ENCODE measurements around the gene SWSAP1.
"Not testable (repeated sequence)": the region's sequence is repeated elsewhere in the genome, so short reads cannot be mapped to it uniquely, and the experiment has no call there.

The SWSAP1 gene

DNA sequence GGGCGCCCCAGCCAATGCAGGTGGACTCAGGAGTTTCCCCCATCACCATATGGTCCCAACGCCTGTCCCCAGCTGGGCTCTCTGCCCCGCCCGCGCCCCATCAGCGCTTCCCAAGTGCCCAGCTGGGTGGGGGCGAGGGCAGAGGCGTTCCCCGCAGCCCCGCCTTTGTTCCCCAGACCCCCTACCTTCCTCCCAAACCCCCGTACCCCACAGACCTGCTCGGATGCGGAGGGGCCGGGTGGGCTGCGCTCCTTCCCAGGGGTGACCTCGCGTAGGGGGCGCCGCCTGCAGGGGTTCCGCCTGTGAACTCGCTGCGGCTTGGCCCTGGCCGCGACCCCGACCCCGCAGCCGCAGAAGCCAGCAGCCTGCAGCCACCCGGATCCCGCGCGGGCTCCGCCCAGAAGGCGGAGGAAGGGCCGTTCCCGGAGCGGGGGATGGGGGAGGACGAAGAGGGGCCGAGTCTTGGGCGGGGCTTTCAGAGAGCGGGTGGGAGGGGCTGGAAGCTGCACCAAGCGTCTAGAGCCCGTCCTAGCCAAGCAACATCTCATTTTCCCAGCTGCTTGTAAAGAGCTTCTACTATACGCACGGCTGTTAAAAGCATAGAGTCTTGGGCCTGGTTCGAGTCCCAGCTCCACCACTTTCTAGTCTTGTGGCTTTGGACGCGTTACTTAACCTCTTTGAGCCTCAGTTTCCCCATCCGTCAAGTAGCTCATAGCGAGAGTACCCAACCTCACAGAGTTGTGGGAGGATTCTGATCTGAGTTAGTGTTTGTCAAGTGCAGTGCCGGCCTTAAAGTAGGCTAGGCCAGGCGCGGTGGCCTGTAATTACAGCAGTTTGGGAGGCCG lies 35.0 kb upstream of the SWSAP1 start, which contains the start of gene RAB3D:
RAB3D (minus strand) TSS at position 404 of the 845 bp plus-strand sequence. CDS start 2,258 bp downstream, outside the sequence.
- Histone ChIP-seq H3K9ac (ENCODE audit: low read depth, low read length) (no peak within 1 kb of the TSS), H3K4me1 (ENCODE audit: control insufficient read depth, insufficient read depth, low read length) (no peaks in the 10 kb centered on the region)

DNA sequence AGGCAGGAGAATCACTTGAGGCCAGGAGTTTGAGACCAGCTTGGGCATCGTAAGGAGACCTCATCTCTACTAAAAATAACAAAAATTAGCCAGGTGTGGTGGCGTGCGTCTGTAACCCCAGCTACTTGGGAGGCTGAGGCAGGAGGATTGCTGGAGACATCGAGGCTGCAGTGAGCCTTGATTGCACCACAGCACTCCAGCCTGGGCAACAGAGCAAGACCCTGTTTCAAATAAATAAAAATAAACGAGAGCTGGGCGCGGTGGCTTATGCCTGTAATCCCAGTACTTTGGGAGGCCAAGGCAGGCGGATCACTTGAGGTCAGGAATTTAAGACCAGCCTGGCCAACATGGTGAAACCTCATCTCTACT lies 34.4 kb upstream of the SWSAP1 start:
- not testable (repeated sequence) for H3K4me1 ChIP-seq (ENCODE audit: control insufficient read depth, insufficient read depth, low read length); H3K27me3 ChIP-seq (ENCODE audit: control insufficient read depth, insufficient read depth, low read length); H3K4me3 ChIP-seq (ENCODE audit: low read depth, low read length); H3K9me3 ChIP-seq (ENCODE audit: control insufficient read depth, insufficient read depth, low read length); H3K36me3 ChIP-seq (ENCODE audit: control insufficient read depth, insufficient read depth, low read length); H3K9ac ChIP-seq (ENCODE audit: low read depth, low read length)

More for the DNA sequence above, 35.0 kb upstream of the SWSAP1 start, which contains the start of gene RAB3D:
- Histone ChIP-seq H3K36me3 (ENCODE audit: control insufficient read depth, insufficient read depth, low read length) (peaks cover 10% of the 10 kb centered on the region), H3K9me3 (ENCODE audit: control insufficient read depth, insufficient read depth, low read length) (no peaks in the 10 kb centered on the region), H3K27me3 (ENCODE audit: control insufficient read depth, insufficient read depth, low read length) (no peaks in the 10 kb centered on the region), H3K4me3 (ENCODE audit: low read depth, low read length) (peak within 1 kb of the TSS; percentile 64)

DNA sequence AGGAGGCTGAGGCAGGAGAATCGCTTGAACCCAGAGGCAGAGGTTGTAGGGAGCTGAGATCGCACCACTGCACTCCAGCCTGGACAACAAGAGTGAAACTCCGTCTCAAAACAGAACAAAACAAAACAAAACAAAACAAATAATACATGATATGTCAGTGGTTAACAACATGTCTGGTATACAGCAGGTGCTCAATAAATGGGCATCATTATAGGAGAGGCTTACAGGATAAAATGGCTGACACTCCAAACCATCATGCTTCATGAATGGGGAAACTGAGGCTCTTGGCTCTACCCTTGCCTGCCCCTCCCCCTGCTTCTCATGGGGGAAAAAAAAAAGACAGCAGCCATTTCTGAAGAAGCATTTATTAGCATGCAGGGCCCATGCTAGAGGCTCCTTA lies 32.0 kb upstream of the SWSAP1 start:
- no peak overlapping the region for H3K4me3 ChIP-seq (ENCODE audit: low read depth, low read length)
- no peaks in the 10 kb centered on the region for H3K36me3 ChIP-seq (ENCODE audit: control insufficient read depth, insufficient read depth, low read length)
- H3K9me3 ChIP-seq (ENCODE audit: control insufficient read depth, insufficient read depth, low read length) = no peaks in the 10 kb centered on the region
- H3K9ac ChIP-seq (ENCODE audit: low read depth, low read length) = no peak overlapping the region
- no peaks in the 10 kb centered on the region for H3K4me1 ChIP-seq (ENCODE audit: control insufficient read depth, insufficient read depth, low read length)
- no peaks in the 10 kb centered on the region for H3K27me3 ChIP-seq (ENCODE audit: control insufficient read depth, insufficient read depth, low read length)

DNA sequence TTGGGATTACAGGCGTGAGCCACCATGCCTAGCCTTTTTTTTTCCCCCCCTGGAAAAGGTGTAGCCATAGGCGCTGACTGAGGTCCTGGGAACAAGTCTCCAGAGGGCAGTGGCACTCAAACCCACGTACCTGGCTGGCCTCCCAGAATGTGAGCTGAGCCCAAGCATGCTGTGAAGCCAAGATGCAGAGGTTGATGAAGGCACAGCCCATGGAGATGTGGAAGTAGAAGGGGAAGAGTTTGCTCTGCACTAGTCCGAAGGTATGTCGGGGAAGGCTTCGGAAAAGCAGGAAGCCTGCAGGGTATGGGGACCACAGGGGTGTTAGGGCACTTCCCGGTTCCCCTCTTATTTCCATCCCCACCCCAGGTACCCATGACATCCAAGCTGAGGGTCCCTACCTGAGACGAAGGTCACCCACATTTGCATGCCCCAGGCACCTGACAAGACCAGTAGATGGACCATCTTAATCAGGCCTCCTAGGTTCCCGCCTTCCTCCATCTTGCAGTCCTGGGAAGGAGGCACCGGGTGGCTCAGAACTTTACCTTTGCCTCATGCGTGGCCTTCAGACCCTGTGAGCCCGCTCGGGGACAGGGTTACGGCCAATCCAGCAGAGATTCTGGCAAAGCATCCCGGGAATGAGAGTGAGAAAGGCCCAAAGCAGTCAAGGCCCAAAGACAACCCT lies 29.2 kb upstream of the SWSAP1 start:
- Histone ChIP-seq H3K36me3 (ENCODE audit: control insufficient read depth, insufficient read depth, low read length) (no peaks in the 10 kb centered on the region), H3K9me3 (ENCODE audit: control insufficient read depth, insufficient read depth, low read length) (no peaks in the 10 kb centered on the region)

DNA sequence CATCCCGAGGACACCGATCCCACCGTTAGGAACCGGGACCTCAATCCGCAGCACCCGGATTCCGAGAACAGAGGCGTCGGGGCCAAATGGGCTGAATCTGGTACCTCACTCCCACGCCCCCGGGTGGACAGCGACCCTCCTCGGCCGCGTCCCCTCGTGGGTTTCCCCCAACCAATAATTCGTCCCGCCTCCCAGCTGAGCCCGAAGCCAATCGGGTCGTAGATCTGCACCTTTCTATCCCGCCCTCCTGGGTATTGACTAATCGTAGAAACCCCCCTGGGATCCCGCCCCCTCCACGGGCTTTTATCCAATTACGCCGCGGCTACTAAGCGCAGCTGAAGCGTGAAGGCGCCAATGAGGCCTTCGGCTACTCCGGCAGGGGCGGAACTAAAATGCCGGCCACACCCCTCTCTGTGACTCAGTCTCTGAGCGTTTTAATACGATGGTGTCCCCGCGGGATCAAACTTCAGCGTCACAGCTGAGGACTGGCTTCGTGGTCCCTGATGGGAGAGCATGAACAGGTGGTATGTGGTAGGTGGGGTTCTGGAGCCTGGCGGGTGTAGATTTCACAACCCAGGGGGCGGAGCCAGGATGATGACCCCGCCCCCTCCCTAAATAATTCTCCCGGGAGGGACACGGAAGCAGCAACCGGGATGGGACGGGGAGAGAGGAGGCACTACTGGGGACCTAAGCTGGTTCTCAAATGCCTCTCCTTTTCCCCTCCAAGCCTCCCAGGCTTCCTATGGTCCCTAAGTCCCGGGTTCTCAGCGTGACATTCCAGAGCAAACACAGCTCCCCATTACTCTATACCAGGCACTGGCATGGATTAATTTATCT lies 28.1 kb upstream of the SWSAP1 start, which contains the start of the genes CCDC159 and TMEM205:
CCDC159 (plus strand) TSS at position 416 of the 837 bp plus-strand sequence; CDS start at position 504, 88 bp downstream.
TMEM205 (minus strand) TSS at position 165 of the 837 bp plus-strand sequence. CDS start 649 bp downstream, outside the sequence.
- H3K9me3 ChIP-seq (ENCODE audit: control insufficient read depth, insufficient read depth, low read length) = no peaks in the 10 kb centered on the region
- no peaks in the 10 kb centered on the region for H3K36me3 ChIP-seq (ENCODE audit: control insufficient read depth, insufficient read depth, low read length)
- H3K27me3 ChIP-seq (ENCODE audit: control insufficient read depth, insufficient read depth, low read length) = no peaks in the 10 kb centered on the region
- H3K4me3 ChIP-seq (ENCODE audit: low read depth, low read length) = peak within 1 kb of the TSS; percentile 78
- no peaks in the 10 kb centered on the region for H3K4me1 ChIP-seq (ENCODE audit: control insufficient read depth, insufficient read depth, low read length)
- peak within 1 kb of the TSS; percentile 14 for H3K9ac ChIP-seq (ENCODE audit: low read depth, low read length)

More for the DNA sequence above, 29.2 kb upstream of the SWSAP1 start:
- Histone ChIP-seq H3K4me3 (ENCODE audit: low read depth, low read length) (peak overlapping the region; percentile 78), H3K27me3 (ENCODE audit: control insufficient read depth, insufficient read depth, low read length) (no peaks in the 10 kb centered on the region), H3K9ac (ENCODE audit: low read depth, low read length) (peak overlapping the region; percentile 12), H3K4me1 (ENCODE audit: control insufficient read depth, insufficient read depth, low read length) (no peaks in the 10 kb centered on the region)

DNA sequence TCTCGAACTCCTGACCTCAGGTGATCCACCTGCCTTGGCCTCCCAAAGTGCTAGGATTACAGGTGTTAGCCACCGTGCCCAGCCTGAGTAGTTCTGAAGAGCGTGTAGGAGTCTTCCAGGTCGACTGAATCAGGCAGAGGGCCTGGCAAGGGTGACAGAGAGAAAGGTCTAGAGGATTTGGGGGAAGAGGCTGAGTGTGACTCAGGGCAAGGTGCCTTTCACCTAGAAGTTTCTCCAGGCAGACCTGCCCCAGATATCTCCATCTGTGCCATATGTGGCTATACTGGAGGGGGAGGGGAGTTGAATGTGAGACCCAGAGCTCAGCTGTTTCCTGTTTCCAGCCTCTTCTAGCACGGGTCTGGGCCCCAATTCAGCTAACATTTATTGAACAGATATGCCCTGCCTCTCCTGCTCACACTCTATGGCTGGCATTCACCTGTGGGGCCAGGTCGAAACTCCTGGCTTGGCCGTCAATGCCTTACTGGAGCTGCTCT lies 26.9 kb upstream of the SWSAP1 start:
- Histone ChIP-seq H3K4me1 (ENCODE audit: control insufficient read depth, insufficient read depth, low read length) (no peaks in the 10 kb centered on the region), H3K36me3 (ENCODE audit: control insufficient read depth, insufficient read depth, low read length) (no peaks in the 10 kb centered on the region), H3K27me3 (ENCODE audit: control insufficient read depth, insufficient read depth, low read length) (no peaks in the 10 kb centered on the region), H3K4me3 (ENCODE audit: low read depth, low read length) (no peak overlapping the region), H3K9me3 (ENCODE audit: control insufficient read depth, insufficient read depth, low read length) (no peaks in the 10 kb centered on the region), H3K9ac (ENCODE audit: low read depth, low read length) (no peak overlapping the region)

DNA sequence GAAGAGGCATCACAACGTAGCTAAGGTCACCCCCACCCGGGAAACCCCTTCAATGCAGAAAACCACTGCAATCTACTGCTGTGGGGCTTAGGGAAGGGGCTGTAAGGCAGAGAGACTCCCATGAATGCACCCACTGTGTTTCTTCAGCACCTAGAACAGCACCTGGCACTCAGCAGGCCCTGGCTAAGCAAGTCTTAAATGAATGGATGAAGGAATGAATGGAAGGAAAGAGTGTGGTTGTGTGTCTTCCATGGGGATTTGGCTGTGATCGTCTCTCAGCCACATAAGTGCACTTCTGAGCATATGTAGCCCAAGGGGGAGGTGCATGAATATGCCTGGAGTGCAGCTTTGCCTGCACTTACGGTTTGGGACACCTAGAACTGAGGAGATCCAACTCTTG lies 25.3 kb upstream of the SWSAP1 start:
- Histone ChIP-seq H3K36me3 (ENCODE audit: control insufficient read depth, insufficient read depth, low read length) (no peaks in the 10 kb centered on the region), H3K4me1 (ENCODE audit: control insufficient read depth, insufficient read depth, low read length) (no peaks in the 10 kb centered on the region), H3K9me3 (ENCODE audit: control insufficient read depth, insufficient read depth, low read length) (no peaks in the 10 kb centered on the region), H3K9ac (ENCODE audit: low read depth, low read length) (no peak overlapping the region), H3K4me3 (ENCODE audit: low read depth, low read length) (no peak overlapping the region), H3K27me3 (ENCODE audit: control insufficient read depth, insufficient read depth, low read length) (no peaks in the 10 kb centered on the region)

DNA sequence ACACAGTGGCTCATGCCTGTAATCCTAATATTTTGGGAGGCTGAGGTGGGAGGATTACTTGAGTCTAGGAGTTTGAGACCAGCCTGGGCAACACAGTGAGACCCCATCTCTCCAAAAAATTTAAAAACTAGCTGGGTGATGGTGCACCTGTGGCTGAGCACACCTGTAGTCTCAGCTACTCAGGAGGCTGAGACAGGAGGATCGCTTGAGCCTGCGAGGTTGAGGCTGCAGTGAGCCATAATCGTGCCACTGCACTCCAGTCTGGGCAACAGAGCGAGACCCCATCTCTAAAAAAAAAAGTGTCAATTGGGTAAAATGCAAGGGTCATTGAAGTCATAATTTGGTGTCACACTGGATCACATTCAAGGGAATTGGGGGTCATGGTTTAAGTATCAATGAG lies 20.4 kb upstream of the SWSAP1 start:
- not testable (repeated sequence) for H3K9ac ChIP-seq (ENCODE audit: low read depth, low read length); H3K4me1 ChIP-seq (ENCODE audit: control insufficient read depth, insufficient read depth, low read length); H3K4me3 ChIP-seq (ENCODE audit: low read depth, low read length); H3K36me3 ChIP-seq (ENCODE audit: control insufficient read depth, insufficient read depth, low read length); H3K27me3 ChIP-seq (ENCODE audit: control insufficient read depth, insufficient read depth, low read length); H3K9me3 ChIP-seq (ENCODE audit: control insufficient read depth, insufficient read depth, low read length)

DNA sequence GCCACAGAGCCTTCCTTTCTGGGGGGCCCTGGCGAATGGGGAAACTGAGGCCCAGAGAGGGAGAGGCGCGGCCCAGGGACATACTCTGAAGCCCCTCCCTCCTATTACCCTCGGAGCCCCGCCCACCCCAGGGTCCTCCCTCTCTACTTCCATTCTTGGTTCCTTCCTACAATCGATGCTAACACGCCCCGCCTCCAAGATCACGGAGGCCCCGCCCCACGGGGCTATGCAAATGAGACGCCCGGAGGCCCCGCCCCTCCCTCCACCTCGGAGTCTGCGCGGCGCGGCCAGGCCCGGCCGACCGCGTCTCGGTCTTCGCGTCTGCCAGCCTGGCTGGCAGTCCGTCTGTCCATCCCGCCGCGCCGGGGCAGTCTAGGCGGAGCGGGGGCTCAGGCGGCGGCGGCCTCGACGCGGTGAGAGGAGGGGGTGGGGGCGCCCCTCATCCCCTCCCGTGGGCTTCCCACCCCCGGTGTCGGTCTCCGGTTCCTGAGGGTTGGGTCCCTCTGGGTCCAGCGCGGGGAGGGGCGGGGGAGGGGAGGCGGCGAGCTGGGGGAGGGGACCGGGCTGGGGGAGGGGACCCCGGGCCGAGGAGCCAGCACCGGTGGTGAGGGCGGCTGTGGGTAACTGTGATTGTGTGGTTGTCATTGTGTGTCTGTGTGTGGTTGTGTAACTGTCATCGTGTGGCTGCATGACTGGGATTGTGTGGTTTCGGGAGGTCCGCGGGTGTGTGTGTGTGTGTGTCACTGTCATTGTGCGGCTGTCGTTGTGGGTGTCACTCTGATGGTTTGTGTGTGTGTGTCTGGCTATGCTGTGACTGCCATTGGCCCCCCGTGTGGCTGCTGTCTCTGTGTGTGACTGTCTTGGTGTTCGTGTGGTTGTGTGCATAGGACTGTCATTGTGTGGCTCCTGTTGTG lies 19.0 kb upstream of the SWSAP1 start, which contains the start of gene PLPPR2:
PLPPR2 (plus strand) TSS at position 273 of the 914 bp plus-strand sequence. CDS start 2,242 bp downstream, outside the sequence.
- Histone ChIP-seq H3K9me3 (ENCODE audit: control insufficient read depth, insufficient read depth, low read length) (no peaks in the 10 kb centered on the region), H3K27me3 (ENCODE audit: control insufficient read depth, insufficient read depth, low read length) (peaks cover 6% of the 10 kb centered on the region), H3K36me3 (ENCODE audit: control insufficient read depth, insufficient read depth, low read length) (no peaks in the 10 kb centered on the region), H3K4me1 (ENCODE audit: control insufficient read depth, insufficient read depth, low read length) (peaks cover 6% of the 10 kb centered on the region), H3K9ac (ENCODE audit: low read depth, low read length) (no peak within 1 kb of the TSS), H3K4me3 (ENCODE audit: low read depth, low read length) (peak within 1 kb of the TSS; percentile 69)

DNA sequence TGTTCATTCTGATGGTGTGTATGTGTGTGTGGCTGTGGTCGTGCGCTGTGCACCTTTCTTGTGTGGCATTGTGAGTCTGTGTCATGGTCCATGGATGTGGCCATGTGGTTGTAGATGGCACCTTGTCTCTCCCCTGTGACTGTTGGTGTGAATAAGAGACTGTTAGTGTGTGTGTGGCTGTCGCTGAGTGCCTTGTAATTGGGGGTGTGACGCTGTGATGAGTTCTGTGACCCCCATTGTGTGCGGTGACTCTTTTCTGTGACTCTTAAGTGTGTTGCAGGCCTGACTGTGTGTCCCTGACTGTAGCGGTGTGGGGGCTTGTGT lies 18.4 kb upstream of the SWSAP1 start:
- Histone ChIP-seq H3K27me3 (ENCODE audit: control insufficient read depth, insufficient read depth, low read length) (peaks cover 6% of the 10 kb centered on the region), H3K4me1 (ENCODE audit: control insufficient read depth, insufficient read depth, low read length) (peaks cover 6% of the 10 kb centered on the region), H3K4me3 (ENCODE audit: low read depth, low read length) (peak overlapping the region; percentile 69), H3K9ac (ENCODE audit: low read depth, low read length) (no peak overlapping the region), H3K9me3 (ENCODE audit: control insufficient read depth, insufficient read depth, low read length) (no peaks in the 10 kb centered on the region), H3K36me3 (ENCODE audit: control insufficient read depth, insufficient read depth, low read length) (no peaks in the 10 kb centered on the region)
